Neural progenitor cell (in vitro differentiated cells): ENCODE results near the gene ACSBG1. TPM values are rescaled to one million over a fixed set of nuclear protein-coding genes. Genes with fewer than 3 reads are reported as not detected.

Source experiments
- DNase-seq: peaks from one replicate; pipeline ENCODE4 v3.0.0-alpha.2; 2016; ENCODE audit warnings: low spot score
- H2AFZ ChIP-seq: fragments of 200-600 bp; sonication (generic); replicated peaks from 2 replicates; pipeline ENCODE4 v1.6.1; 2016; ENCODE audit warnings: antibody characterized with exemption
- H3F3A ChIP-seq: fragments of 200-600 bp; sonication (generic); 2 replicates; pipeline ENCODE4 v1.6.1; 2016; ENCODE audit warnings: antibody characterized with exemption, low read depth
- H3K27ac ChIP-seq: fragments of 200-600 bp; sonication (generic); 2 replicates; pipeline ENCODE4 v1.5.1; 2016; ENCODE audit warnings: mild to moderate bottlenecking
- H3K27me3 ChIP-seq: fragments of 200-600 bp; sonication (generic); 2 replicates; pipeline ENCODE4 v1.6.1; 2016; ENCODE audit warnings: mild to moderate bottlenecking, moderate library complexity
- H3K36me3 ChIP-seq: fragments of 200-600 bp; sonication (generic); 2 replicates; pipeline ENCODE4 v1.5.1; 2016
- H3K4me1 ChIP-seq: fragments of 200-600 bp; sonication (generic); 2 replicates; pipeline ENCODE4 v1.6.1; 2016; ENCODE audit warnings: mixed run types
- H3K4me2 ChIP-seq: fragments of 200-600 bp; sonication (generic); 2 replicates; pipeline ENCODE4 v1.6.1; 2016
- H3K4me3 ChIP-seq: fragments of 200-600 bp; sonication (generic); 2 replicates; pipeline ENCODE4 v1.5.1; 2016
- H3K79me2 ChIP-seq: fragments of 200-600 bp; sonication (generic); 2 replicates; pipeline ENCODE4 v1.6.1; 2016; ENCODE audit warnings: low read depth
- H3K9ac ChIP-seq: fragments of 200-600 bp; sonication (generic); 2 replicates; pipeline ENCODE4 v1.6.1; 2016
- H3K9me3 ChIP-seq: fragments of 200-600 bp; sonication (generic); 2 replicates; pipeline ENCODE4 v1.5.1; 2016; ENCODE audit warnings: low read depth
- H4K20me1 ChIP-seq: fragments of 200-600 bp; sonication (generic); 2 replicates; pipeline ENCODE4 v1.6.1; 2016; ENCODE audit warnings: low read depth
- H3K27ac Mint-ChIP-seq: 3 replicates; pipeline ENCODE4 v1.8.0; 2021; ENCODE audit warnings: mixed read lengths
- H3K27me3 Mint-ChIP-seq: 2 replicates; pipeline ENCODE4 v1.8.0; 2022; ENCODE audit warnings: low read depth, mild to moderate bottlenecking, inconsistent platforms, moderate library complexity, mixed read lengths; ENCODE audit not compliant: insufficient read depth
- H3K36me3 Mint-ChIP-seq: 3 replicates; pipeline ENCODE4 v1.8.0; 2021; ENCODE audit warnings: mixed read lengths
- H3K4me1 Mint-ChIP-seq: 3 replicates; pipeline ENCODE4 v1.8.0; 2021; ENCODE audit warnings: mixed read lengths
- H3K4me3 Mint-ChIP-seq: 3 replicates; pipeline ENCODE4 v1.8.0; 2021; ENCODE audit warnings: mild to moderate bottlenecking, moderate library complexity, mixed read lengths
- H3K9me3 Mint-ChIP-seq: 3 replicates; pipeline ENCODE4 v1.8.0; 2020; ENCODE audit warnings: mixed read lengths
- EZH2 ChIP-seq: fragments of 200-600 bp; sonication (generic); IDR thresholded peaks from 2 replicates; pipeline ENCODE4 v1.6.1; 2017; ENCODE audit warnings: antibody characterized with exemption, mild to moderate bottlenecking, moderate library complexity
- EZH2phosphoT487 ChIP-seq: fragments of 200-600 bp; sonication (generic); IDR thresholded peaks from 2 replicates; pipeline ENCODE4 v1.6.1; 2017; ENCODE audit warnings: antibody characterized with exemption
- total RNA-seq: library from RNA; depleted of rRNA; stranded (reverse); fragments of >200 nt; gene quantifications from 2 replicates; pipeline ENCODE4 v1.2.3, GENCODE V29; 2015; ENCODE audit warnings: low replicate concordance
- TF ChIP-seq, protein P1 (sequence below): fragments of 200-600 bp; sonication (generic); IDR thresholded peaks from 2 replicates; pipeline ENCODE4 v1.5.1; 2017; ENCODE audit warnings: antibody characterized with exemption, mild to moderate bottlenecking

The ACSBG1 gene
- total RNA-seq, 1 donor from 2014 or later: 0.11 TPM

DNA sequence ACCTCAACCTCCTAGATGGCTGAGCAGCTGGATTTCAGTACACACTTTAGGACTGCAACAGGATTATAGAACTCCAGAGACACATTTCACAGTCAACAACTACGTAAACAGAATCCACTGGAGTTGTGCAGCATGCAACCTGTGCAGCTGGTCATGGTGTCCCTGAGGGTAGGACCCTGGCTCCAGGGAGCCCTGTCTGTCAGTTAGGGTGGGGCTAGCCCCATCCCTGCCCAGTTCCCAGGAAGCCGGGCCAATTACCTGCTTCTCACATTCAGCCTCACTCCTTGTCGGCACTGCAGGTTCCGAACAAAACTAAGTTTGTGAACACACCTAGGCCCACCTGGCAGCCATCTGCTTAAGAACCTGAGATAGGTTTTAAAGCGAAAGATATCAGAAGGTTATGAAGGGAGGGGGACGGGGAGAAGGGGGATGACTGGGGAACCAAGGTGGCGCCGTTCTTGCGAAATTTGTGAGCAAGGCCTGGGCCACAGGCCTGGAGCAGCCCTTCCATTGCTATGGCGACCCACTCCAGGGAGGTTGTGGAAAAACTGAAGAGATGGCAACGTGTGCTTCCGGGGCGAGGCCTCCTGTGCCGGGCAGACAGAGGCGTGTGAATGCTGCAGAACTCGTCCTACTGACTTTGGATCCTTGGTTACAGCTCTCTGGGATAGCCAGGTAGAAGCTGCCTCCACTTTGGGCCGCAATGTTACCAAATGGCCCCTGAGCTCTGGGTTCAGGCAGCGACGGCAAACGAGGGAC lies 25.3 kb downstream of the ACSBG1 start:
- peaks cover 20% of the 10 kb centered on the region for H3K4me1 Mint-ChIP-seq
- Histone ChIP-seq H2AFZ (no peak overlapping the region), H3K79me2 (no peaks in the 10 kb centered on the region), H3K9ac (no peak overlapping the region), H3K27me3 (no peaks in the 10 kb centered on the region), H3K9me3 (no peaks in the 10 kb centered on the region), H3K4me2 (no peak overlapping the region), H3K4me1 (no peaks in the 10 kb centered on the region), H3K36me3 (no peaks in the 10 kb centered on the region), H3K27ac (no peak overlapping the region), H3K4me3 (no peak overlapping the region), H4K20me1 (no peaks in the 10 kb centered on the region), H3F3A (no peaks in the 10 kb centered on the region)
- DNase-seq: no peak
- TF ChIP-seq EZH2: no peak
- TF ChIP-seq, protein P1, sequence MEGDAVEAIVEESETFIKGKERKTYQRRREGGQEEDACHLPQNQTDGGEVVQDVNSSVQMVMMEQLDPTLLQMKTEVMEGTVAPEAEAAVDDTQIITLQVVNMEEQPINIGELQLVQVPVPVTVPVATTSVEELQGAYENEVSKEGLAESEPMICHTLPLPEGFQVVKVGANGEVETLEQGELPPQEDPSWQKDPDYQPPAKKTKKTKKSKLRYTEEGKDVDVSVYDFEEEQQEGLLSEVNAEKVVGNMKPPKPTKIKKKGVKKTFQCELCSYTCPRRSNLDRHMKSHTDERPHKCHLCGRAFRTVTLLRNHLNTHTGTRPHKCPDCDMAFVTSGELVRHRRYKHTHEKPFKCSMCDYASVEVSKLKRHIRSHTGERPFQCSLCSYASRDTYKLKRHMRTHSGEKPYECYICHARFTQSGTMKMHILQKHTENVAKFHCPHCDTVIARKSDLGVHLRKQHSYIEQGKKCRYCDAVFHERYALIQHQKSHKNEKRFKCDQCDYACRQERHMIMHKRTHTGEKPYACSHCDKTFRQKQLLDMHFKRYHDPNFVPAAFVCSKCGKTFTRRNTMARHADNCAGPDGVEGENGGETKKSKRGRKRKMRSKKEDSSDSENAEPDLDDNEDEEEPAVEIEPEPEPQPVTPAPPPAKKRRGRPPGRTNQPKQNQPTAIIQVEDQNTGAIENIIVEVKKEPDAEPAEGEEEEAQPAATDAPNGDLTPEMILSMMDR: no peak
- TF ChIP-seq EZH2phosphoT487: no peak
- peaks cover 3% of the 10 kb centered on the region for H3K27me3 Mint-ChIP-seq
- H3K9me3 Mint-ChIP-seq: no peaks in the 10 kb centered on the region
- H3K27ac Mint-ChIP-seq: no peak overlapping the region
- no peaks in the 10 kb centered on the region for H3K36me3 Mint-ChIP-seq
- no peak overlapping the region for H3K4me3 Mint-ChIP-seq

- H3K27me3 Mint-ChIP-seq: peaks cover 7% of the 10 kb centered on the region
- Histone ChIP-seq H3K4me2 (no peak overlapping the region), H3K4me3 (no peak overlapping the region), H3F3A (no peaks in the 10 kb centered on the region), H3K27me3 (no peaks in the 10 kb centered on the region), H3K79me2 (no peaks in the 10 kb centered on the region), H3K9me3 (no peaks in the 10 kb centered on the region), H3K4me1 (no peaks in the 10 kb centered on the region), H3K27ac (no peak overlapping the region), H3K36me3 (no peaks in the 10 kb centered on the region), H4K20me1 (no peaks in the 10 kb centered on the region), H3K9ac (no peak overlapping the region), H2AFZ (no peak overlapping the region)
- H3K36me3 Mint-ChIP-seq: no peaks in the 10 kb centered on the region
- TF ChIP-seq, protein P1: no peak
- TF ChIP-seq EZH2phosphoT487 (no peak), EZH2 (no peak)
- DNase-seq: no peak
- peaks cover 20% of the 10 kb centered on the region for H3K4me1 Mint-ChIP-seq
- H3K27ac Mint-ChIP-seq: no peak overlapping the region
- no peak overlapping the region for H3K4me3 Mint-ChIP-seq
- no peaks in the 10 kb centered on the region for H3K9me3 Mint-ChIP-seq
Observed at GRCh38 chr15:78208341-78208844, 26.0 kb downstream of the ACSBG1 start.

- Mint-ChIP-seq H3K4me3 (no peak overlapping the region), H3K4me1 (peaks cover 16% of the 10 kb centered on the region), H3K36me3 (no peaks in the 10 kb centered on the region), H3K27me3 (peaks cover 9% of the 10 kb centered on the region), H3K27ac (no peak overlapping the region), H3K9me3 (no peaks in the 10 kb centered on the region)
- Histone ChIP-seq H3K4me1 (no peaks in the 10 kb centered on the region), H3K27me3 (no peaks in the 10 kb centered on the region), H3K9ac (no peak overlapping the region), H2AFZ (no peak overlapping the region), H4K20me1 (no peaks in the 10 kb centered on the region), H3K36me3 (no peaks in the 10 kb centered on the region), H3K27ac (no peak overlapping the region), H3K4me2 (no peak overlapping the region), H3K4me3 (no peak overlapping the region), H3K9me3 (no peaks in the 10 kb centered on the region), H3K79me2 (no peaks in the 10 kb centered on the region), H3F3A (no peaks in the 10 kb centered on the region)
- TF ChIP-seq EZH2phosphoT487 (no peak), EZH2 (no peak)
- TF ChIP-seq, protein P1: no peak
- no peak for DNase-seq
Observed at GRCh38 chr15:78207641-78208340, 26.6 kb downstream of the ACSBG1 start.
